SW480 (cell line): ENCODE data around the gene ESPN.

Source experiments
- DNase-seq: peaks from one replicate; pipeline ENCODE4 v3.0.0-alpha.2; 2016; ENCODE audit warnings: low spot score

ESPN gene

DNA sequence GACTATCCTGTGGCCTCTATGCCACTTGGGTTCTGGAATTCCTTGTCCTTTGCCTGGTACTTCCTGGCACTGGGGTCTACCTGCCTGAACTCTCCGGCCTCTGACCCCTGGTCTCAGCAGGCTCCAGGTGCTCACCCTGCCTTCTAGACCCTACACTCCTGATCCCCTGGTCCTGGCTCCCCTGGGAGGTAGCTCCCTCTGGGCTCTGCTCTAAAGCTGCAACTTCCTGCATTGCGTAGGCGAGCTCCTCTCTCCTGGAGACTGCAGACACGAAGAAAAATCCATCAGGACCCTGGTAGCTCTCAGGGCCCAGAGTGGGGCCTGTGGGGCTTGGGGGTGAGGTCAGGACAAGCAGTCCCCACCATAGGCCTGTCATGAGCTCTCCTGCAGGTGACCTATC is 74.7 kb downstream of the ESPN start:
- no peak for DNase-seq

DNA sequence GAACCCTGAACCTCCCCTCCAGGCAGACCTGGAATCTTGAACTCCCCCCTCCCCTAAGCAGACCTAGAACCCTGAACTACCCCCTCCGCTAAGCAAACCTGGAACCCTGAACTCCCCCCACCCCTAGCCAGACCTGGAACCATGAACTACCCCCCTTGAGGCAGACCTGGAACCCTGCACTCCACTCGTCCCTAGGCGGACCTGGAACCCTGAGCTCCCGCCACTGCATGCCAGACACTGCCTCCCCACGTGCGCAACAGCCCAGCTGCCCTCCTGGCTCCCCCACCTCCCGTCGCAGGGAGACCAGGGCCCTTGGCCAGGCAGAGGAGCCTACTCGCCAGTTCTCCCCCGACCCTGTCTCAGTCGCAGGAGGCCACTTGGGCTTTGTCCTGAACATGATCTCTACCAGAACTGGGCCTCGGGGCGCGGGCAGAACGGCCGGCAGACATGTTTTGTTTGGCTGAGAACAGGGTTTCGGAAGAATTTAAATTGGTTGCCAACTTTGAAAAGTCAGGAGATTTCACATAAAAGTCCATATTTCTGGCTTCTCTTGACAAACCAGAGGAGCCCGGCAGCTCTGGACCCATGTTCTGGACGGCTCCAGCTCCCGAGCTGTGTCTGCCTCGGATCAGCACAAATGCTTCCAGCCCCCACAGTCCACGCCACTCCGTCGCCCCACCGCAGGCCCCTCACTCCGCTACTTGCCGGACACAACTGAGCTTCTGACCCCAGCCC is 76.1 kb downstream of the ESPN start:
- DNase-seq = no peak

DNA sequence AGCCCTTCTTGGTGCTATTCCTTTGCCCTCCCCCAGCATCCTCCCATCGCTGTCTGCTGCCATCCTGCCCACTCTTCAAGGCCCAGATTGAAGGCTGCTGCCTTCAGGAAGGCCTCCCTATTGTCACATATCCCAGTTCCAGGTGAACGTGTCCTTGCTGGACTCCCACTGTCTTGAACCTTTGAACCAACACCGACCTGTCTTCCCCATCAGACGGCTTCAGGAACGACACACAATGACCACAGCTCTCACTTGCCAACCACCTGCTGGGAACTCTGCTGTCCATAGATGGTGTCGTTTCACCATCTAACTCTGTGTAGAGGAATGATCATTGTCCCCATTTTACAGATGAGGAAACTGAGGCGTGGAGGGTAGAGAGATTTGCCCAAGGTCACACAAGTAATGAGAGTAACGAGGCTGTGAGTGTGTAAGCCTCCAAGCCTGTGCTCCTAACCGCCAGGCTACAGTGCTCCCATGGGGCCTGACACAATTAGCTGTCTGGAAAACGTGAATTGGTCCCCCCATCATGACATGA is 76.8 kb downstream of the ESPN start:
- no peak for DNase-seq

GRCh38 chr1:6502000-6502891 is 77.7 kb downstream of the ESPN start:
- DNase-seq = no peak

DNA sequence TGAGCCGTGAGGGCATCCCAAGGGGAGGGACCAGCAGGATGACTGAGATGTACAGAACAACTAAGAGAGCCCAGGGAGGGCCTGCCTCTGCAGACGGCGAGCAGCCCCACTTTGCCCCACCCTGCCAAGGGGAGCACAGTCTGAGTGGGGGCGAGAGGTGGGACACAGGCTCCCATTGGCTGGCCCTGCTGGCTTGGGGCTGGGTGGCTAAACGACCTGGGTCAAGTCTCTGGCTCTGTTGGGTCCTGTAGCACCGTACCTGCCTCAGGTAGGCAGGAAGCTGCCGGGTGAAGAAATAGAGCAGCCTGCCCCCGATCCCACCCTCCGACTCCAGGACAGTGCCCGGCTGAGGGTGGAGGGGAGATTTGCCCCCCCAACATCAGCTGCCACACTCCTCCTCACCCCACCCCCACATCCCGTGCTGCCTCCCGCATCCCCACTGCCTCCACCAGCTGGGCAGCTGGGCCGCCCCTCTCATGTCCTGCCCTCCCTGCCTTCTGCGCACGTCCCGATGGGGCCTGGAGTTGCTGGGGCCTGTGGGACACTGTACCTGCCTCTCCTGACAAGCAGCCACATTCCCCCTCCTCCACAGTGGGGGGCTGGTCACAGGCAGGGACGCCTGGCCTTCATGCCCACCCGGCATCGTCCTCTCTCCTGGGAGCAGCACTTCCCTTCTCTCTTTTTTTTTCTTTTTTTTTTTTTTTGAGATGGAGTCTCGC is 79.5 kb downstream of the ESPN start:
- no peak for DNase-seq

- no peak for DNase-seq
Observed at GRCh38 chr1:6504887-6505286, 80.3 kb downstream of the ESPN start.

DNA sequence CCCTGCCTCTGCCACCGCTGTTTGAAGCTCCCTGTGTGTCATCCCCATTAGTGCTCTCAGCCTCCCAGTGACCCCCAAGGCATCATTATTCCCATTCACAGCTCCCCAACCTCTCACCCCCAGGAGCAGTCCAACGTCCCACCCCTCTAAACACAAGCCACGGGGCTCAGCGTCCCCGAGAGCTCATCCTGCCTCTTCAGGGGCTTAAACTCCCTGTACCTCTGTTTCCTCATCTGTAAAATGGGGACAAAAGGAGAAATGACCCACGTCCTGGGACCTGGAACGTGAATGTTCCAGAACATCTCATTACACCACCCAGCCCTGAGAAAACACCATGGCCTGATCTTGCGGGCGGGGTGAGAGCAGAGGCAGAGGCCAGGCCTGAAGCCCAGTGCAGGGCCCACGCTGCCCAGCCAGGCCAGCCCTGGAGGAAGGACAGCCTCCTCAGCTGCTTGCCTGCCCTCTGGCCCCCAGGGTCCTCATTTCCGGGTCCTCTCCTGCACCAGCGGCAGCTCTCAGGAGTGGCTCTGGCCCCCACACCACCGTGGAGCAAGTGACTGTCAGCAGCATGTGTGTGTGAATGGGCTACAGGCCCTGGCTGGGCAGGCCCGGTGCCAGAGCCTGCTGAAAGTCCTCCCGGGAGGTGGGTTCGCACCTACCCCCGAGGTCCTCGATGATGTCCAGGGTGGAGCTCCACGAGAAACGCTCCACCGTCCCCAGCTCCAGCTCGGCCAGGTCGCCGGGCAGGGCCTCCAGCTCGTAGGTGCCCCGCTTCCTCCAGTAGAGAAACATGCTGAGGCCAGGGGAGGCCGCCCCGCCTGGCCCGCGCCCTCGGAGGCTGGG is 81.0 kb downstream of the ESPN start:
- no peak for DNase-seq

DNA sequence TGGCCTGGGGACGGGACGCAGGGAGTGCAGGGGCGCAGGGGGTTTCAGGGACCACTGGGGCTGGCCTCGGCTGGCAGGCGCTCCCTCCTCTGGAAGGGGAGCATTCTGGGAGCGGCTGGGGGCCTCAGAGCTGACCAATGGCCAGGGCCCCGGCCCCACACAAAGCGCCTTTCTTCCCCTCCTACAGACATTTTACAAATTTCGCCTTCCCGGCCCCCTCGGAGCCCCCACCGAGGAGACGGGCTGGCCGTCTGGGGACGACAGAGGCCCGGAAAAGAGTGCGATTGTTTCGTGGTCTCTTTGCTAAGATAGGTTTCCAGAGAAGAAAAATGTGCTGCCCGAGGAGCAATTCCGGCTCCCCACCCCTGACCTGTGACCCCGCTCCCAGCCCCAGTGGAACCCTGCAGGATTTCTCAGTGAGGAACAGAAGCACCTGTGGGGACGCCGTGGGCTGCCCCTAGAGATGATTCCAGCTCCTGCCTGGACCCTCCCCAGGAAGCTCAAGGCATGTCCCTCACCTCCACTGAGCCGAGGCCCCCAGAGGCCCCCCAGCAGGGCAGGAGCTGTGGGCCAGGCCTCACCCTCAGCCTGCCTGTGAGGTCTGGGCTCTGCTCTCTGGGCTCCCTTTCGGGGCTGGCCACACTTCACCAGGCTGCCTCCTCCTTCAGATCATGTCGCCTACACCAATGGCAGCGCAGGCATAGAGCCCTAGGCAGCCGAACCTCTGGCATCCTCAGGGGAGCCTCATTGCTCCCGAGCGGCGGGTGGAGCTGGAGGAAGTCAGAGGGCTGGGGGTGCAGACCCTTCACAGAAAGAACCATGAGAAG is 81.8 kb downstream of the ESPN start:
- DNase-seq = no peak

DNA sequence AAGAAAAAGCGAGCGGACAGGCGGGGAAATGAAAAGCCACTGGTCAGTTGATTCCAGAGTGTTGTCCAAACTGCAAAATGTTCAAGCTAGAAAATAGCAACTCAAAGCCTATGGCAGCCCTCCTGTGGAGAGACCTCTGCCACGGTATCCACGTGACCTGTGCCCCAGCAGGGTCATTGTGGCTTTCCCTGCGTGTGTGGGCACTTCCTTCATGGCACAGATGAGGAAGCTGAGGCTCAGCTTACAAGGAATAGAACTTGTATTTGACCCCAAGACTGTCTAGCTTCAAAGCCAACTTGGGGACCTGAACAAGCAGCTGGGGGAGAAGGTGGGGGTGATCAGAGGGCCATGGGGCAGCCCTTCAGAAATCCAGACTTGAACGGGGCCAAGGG is 82.5 kb downstream of the ESPN start:
- DNase-seq = no peak

DNA sequence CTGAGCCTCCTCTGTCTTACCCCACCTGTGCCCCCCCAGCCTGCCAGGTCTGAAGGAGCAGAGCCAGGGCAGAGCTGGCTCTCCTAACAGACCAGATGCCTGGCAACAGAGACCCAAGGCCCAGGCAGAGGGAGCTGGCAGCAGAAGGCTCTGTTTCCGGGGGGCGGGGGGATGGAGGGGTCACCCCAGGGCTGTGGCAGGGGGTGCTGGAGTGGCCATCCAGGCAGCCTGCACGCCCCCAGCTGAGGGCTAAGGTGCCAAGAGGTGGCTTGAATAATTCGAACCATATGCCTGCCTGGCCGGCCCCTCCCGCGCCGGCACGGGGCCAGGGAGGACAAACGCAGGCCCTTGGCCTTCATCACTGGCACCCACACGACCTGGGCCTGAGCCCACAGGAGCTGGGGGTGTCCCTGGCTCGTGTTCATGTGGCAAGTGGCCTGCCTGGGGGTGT is 82.9 kb downstream of the ESPN start:
- no peak for DNase-seq

GRCh38 chr1:6508154-6508815 is 83.7 kb downstream of the ESPN start:
- no peak for DNase-seq

- DNase-seq = no peak
Observed at GRCh38 chr1:6508816-6509189, 84.2 kb downstream of the ESPN start.

DNA sequence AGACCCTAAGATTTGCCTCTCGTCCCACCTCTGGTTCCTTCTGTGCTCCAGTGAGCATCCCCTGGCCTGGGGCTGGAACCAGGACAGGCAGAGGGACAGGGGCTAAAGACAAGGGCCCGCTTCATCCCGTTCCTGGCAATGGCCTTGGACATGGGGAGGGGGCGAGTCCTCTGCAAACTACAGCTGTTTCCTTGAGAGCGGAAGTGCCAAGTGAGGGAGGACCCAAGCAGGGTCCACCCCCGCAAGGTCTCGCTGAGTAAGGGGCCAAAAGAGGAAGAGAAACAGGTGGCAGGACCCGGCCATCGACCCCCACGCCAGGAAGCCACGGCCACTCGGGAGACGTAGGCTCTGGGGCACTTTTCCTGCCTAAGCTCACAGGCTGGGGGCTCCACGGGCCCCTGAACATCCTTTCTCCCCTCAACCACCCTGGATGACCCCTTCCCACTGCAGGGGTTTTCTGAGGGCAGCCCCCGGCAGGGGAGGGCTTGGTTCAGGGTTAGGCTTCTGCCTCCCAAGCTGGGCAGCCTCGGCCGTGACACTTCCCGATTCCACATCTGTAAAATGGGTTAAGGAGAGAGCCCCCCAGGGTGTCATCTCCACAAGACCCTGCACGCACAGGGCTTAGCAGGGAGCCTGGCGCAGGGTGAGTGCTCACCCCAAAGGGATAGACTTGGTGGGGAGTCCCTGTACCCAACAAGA is 84.8 kb downstream of the ESPN start:
- DNase-seq = no peak

DNA sequence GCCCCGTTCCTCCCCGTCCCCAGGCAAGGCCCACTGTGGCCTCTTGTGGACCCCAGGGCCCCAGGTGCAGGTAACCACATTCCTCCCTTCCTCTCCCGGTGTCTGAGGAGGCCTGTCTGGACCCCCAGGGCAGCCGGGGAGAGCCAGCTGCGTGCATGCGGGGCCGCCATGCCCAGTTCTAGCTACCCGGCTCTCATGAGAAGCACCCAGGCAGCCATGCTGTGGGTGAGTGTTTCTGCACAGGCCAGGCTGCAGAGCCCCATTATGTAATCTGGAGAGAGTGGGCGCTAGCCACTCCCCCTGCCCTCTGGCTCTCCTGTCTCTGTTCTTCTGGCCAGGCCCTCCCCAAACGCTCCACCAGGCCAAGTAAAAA is 85.3 kb downstream of the ESPN start:
- no peak for DNase-seq

DNA sequence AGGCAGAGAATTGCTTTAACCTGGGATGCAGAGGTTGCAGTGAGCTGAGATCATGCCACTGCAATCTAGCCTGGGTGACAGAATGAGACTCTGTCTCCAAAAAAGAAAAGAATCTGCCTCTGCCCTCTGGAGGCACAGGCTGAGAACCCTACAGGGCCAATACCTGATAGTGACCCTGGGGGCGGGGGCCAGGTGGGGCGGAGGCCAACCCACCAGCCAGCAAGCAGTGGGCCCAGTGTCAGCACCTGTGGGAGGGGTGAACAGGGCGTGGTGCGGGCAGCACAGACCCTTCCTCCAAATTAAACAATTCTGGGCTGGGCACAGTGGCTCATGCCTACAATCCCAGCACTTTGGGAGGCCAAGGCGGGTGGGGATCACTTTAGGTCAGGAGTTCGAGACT is 85.9 kb downstream of the ESPN start:
- no peak for DNase-seq
